H1 (cell line): Measurements from ENCODE around the gene KCNQ1OT1.

ENCODE experiments used
- ATF3 ChIP-seq: IDR thresholded peaks from 2 replicates; pipeline ENCODE4 v1.6.1; 2011; ENCODE audit warnings: low read depth, mild to moderate bottlenecking, low read length; ENCODE audit not compliant: insufficient read depth
- BACH1 ChIP-seq: IDR thresholded peaks from 2 replicates; pipeline ENCODE4 v1.6.1; 2012; ENCODE audit warnings: low read length, improper control_type of control experiment
- CBX8 ChIP-seq: fragments of 300-800, 300-1000 bp; sonication (generic); IDR thresholded peaks from 2 replicates; pipeline ENCODE4 v1.7.1; 2016; ENCODE audit warnings: low read depth, low read length, borderline replicate concordance
- CEBPB ChIP-seq: IDR thresholded peaks from 2 replicates; pipeline ENCODE4 v1.6.1; 2012; ENCODE audit warnings: low read depth, low read length
- EZH2 ChIP-seq: fragments of 200-600 bp; sonication (generic); IDR thresholded peaks from 2 replicates; pipeline ENCODE4 v1.7.1; 2012; ENCODE audit warnings: low read depth, mild to moderate bottlenecking, moderate library complexity, low read length, inconsistent platforms; ENCODE audit not compliant: severe bottlenecking
- NRF1 ChIP-seq: IDR thresholded peaks from 2 replicates; pipeline ENCODE4 v1.6.1; 2011; ENCODE audit warnings: mild to moderate bottlenecking, low read depth, low read length, improper control_type of control experiment
- POLR2A ChIP-seq, 2 experiments: IDR thresholded peaks; 1 replicate in 1 of 2; 2 replicates in 1 of 2; pipeline ENCODE4 v1.6.1; 2011; ENCODE audit warnings: low read depth in 2 of 2, low read length in 2 of 2, mild to moderate bottlenecking in 2 of 2; ENCODE audit errors: control extremely low read depth in 1 of 2
- SIN3A ChIP-seq, 2 experiments: IDR thresholded peaks in 1 of 2; conservative IDR thresholded peaks in 1 of 2; 2 replicates each; pipeline ENCODE4 v1.6.1; 2011 to 2012; ENCODE audit warnings: low read length in 2 of 2, improper control_type of control experiment in 1 of 2, low read depth in 1 of 2, mild to moderate bottlenecking in 1 of 2
- SRF ChIP-seq: IDR thresholded peaks from 2 replicates; pipeline ENCODE4 v1.6.1; 2011; ENCODE audit warnings: mild to moderate bottlenecking, low read depth, low read length, moderate library complexity
- TEAD4 ChIP-seq: IDR thresholded peaks from 2 replicates; pipeline ENCODE4 v1.6.1; 2012; ENCODE audit warnings: low read depth, low read length, inconsistent platforms, mixed read lengths
- ZNF274 ChIP-seq: IDR thresholded peaks from 2 replicates; pipeline ENCODE4 v1.7.0; 2012; ENCODE audit warnings: low read length, borderline replicate concordance; ENCODE audit errors: extremely low read depth
- TF ChIP-seq, protein P1 (sequence below), 3 experiments: IDR thresholded peaks; 1 replicate in 2 of 3; 2 replicates in 1 of 3; pipeline versions ENCODE4 v1.5.1 to v1.6.1; 2011; ENCODE audit warnings: low read length in 3 of 3, mild to moderate bottlenecking in 3 of 3, inconsistent platforms in 2 of 3, low read depth in 1 of 3, moderate library complexity in 1 of 3; ENCODE audit not compliant: insufficient read depth in 1 of 3; ENCODE audit errors: control extremely low read depth in 1 of 3

DNA sequence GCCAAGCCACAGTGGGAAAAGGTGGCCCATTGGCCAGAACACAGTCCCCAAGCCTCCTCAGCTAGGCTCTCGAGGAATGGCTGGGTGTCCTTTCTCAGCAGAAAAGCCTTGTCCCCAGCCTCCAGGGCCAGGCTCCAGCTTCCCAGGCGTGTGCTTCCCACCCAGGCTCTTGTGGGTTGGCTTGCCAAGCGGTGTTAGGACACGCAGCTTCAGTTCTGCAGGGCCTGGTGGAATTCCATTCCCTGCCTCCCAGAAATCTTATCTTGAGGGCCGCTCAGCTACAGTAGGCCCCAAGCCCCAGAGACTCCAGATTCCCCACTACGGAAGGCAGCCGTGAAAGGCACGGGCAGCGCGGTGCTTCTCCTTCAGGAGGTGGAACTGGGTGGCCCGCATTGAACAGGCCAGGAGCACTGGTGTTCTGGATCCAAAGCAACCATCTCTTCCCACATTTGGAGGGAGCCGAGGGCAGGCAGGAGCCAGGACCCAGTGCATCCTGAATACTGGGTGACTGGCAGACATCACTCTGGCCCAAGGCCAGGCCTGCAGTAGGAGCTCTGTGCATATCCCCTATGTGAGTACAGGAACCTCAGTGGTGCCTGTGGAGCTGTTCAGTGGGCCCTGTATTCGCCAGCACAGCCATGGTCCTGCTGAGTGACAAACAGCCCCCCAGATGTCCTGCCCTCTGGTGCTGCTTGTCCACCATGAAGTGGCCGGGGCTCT, 16.7 kb upstream of the KCNQ1OT1 start:
- TF ChIP-seq SIN3A (conservative IDR thresholded peaks at IDR 0.05 in 1 of 2, IDR thresholded peaks at IDR 0.05 in 1 of 2; ENCODE audit: low read depth in 1 of 2, low read length in 2 of 2), result no peak
- no peak for TF ChIP-seq EZH2
- no peak for TF ChIP-seq CBX8
- TF ChIP-seq, protein P1, sequence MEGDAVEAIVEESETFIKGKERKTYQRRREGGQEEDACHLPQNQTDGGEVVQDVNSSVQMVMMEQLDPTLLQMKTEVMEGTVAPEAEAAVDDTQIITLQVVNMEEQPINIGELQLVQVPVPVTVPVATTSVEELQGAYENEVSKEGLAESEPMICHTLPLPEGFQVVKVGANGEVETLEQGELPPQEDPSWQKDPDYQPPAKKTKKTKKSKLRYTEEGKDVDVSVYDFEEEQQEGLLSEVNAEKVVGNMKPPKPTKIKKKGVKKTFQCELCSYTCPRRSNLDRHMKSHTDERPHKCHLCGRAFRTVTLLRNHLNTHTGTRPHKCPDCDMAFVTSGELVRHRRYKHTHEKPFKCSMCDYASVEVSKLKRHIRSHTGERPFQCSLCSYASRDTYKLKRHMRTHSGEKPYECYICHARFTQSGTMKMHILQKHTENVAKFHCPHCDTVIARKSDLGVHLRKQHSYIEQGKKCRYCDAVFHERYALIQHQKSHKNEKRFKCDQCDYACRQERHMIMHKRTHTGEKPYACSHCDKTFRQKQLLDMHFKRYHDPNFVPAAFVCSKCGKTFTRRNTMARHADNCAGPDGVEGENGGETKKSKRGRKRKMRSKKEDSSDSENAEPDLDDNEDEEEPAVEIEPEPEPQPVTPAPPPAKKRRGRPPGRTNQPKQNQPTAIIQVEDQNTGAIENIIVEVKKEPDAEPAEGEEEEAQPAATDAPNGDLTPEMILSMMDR (IDR thresholded peaks at IDR 0.05; ENCODE audit: control extremely low read depth in 1 of 3, insufficient read depth in 1 of 3, low read depth in 1 of 3, low read length in 3 of 3), result no peak
- TF ChIP-seq ZNF274, result no peak
- no peak for TF ChIP-seq SRF
- no peak for TF ChIP-seq POLR2A (IDR thresholded peaks at IDR 0.05; ENCODE audit: control extremely low read depth in 1 of 2, low read depth in 2 of 2, low read length in 2 of 2)
- TF ChIP-seq TEAD4, result no peak
- no peak for TF ChIP-seq BACH1
- TF ChIP-seq NRF1, result no peak
- TF ChIP-seq CEBPB, result no peak
- no peak for TF ChIP-seq ATF3
